GM21447 (cell line): ENCODE measurements around the gene SYNC.

Experiments
- ATAC-seq: cut with Tn5 transposase; IDR thresholded peaks from one replicate; pipeline ENCODE4 v1.9.1; 2021; ENCODE audit not compliant: unreplicated experiment

Gene SYNC

GRCh38 chr1:32702599-32703478 lies at the start of gene SYNC:
SYNC (minus strand) TSS chr1:32702770; CDS start chr1:32702660, 110 bp downstream.
- no peak for ATAC-seq

DNA sequence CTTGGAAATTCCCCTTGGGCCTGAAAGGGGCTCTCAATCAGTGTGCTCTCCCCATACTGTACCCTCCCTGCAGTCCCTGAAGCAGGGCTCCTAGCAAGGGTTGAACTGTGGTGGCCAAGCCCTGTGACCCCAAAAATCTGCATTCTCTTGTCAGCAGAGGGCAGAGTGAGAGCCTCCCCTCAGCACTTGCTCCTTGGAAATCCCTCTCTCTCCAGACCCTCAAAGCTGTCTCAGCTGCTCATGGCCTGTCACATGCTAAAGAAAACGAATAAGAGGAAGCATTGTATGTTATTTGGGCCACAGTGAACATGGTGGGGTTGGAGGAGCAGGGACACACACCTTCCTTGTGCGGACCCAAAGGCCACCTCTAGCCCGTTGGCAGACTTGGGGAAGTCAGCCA lies 47.2 kb upstream of the SYNC start:
- ATAC-seq, result no peak

DNA sequence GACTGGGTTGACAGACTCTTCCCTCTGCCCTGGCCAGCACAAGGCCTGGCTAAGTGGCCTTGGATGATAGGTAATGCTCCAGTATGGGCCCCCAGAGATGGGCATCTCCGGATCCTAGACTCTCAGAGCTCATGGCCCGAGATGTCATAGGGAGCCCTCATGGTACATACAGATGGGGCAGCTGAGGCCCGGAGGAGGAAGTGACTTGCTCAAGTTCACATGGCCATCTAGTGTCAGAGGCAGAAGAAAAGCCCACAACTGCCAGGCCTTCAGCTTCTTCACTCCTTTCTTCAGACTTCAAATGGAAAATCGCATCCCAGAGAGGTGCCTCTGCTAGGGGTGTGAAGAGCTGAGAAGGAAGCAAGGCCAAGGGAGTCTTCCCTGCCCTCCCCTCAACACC lies 46.8 kb upstream of the SYNC start:
- ATAC-seq, result no peak

- no peak for ATAC-seq
These were observed 46.4 kb upstream of the SYNC start for GRCh38 chr1:32748926-32749325.

DNA sequence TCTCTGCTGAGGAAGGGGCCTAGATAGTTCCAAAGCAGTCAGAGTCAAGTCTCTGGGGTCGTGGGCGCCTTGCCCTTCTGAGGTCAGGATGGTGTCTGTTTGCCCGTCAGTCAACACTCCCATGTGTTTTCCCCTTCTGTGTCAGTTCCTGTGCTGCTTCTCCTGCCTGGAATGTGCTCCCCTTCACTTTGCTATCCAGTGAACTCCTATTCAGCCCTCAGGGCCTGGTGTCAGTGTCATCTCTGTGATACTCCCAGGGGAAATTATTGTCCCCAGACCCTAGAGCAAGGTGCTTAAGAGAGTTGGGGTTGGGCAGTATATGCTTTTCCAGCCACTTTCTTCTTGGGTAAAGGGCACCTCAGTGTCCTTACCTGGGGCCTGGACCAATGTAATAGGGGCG lies 45.8 kb upstream of the SYNC start:
- no peak for ATAC-seq

GRCh38 chr1:32746130-32746529 lies 43.6 kb upstream of the SYNC start:
- no peak for ATAC-seq

GRCh38 chr1:32744071-32744425 lies 41.5 kb upstream of the SYNC start:
- no peak for ATAC-seq

DNA sequence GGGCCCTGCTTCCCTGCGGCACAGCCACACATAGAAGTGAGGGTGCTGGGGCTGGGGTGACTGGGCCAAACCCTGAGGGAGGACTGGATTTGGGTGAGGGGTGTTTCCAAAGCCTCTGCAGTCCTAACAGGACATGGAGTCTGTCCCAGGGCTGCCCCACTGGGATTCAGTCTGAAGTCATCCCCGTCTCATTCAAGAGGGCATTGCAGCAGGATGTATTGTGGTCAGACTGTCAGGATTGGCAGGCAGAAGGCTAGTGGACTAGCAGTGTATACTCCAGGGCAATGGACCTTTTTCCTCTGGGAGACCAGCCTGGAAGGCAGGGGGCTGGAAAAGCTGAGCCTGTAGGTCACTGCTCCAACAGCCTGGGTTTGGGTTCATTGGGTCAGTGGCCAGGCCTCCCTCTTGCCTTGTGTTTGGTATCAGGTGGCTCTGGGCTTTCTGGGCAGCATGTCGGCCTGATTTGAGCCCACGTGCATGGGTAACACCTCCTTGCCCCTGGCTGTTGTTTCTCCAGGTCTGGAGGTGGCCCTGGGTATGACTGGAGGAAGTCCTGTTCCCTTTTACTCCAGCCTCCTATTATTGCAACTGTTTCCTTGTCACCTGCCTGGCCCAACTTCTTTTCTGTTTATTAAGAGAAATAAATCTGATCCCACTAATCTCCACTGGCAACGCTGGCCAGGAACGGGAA lies 41.0 kb upstream of the SYNC start:
- ATAC-seq, result no peak

GRCh38 chr1:32742956-32743355 lies 40.4 kb upstream of the SYNC start:
- no peak for ATAC-seq

- no peak for ATAC-seq
These were observed 39.8 kb upstream of the SYNC start for GRCh38 chr1:32742199-32742947.

DNA sequence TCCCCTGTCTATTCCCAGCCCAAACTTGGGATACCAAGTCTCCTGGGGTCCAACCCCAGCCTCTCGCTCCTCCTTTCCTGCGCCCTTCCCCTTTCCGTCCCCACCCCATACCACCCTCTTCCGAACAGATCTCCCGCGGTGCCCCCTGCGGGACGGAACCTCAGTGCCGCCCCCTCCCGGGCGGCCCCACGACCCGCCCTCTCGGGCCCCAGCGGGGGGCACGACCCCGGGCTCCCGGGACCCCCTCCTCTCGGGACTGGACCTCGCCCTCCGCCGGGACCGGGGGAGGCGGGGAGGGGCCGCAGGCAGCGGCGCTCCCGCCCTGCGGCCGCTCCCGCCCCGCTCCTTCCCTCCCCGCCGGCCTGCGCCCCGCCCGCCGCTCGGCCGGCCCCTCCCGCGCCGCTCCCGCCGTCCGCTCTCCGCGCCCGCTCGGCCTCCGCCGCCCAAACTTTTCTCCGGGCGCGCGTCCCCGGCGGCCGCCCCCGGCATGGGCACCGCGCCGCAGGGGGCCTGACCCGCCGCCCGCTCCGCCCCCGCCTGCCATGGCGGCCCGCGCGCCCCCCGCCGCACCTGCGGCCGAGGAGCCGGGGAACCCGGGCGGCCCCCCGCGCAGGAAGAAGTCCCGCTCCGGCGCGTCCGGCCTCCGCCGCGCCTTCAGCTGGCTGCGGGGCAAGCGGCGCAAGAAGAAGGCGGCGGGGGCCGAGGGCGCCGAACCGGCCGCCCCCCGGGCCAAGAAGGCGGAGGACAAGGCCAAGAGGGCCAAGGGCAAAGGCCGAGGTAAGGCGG lies 39.0 kb upstream of the SYNC start:
- ATAC-seq, result no peak

GRCh38 chr1:32741059-32741412 lies 38.5 kb upstream of the SYNC start:
- ATAC-seq, result no peak

- ATAC-seq, result no peak
These were observed 34.5 kb upstream of the SYNC start for GRCh38 chr1:32736812-32737791.

GRCh38 chr1:32733582-32734321 lies 31.2 kb upstream of the SYNC start:
- no peak for ATAC-seq

DNA sequence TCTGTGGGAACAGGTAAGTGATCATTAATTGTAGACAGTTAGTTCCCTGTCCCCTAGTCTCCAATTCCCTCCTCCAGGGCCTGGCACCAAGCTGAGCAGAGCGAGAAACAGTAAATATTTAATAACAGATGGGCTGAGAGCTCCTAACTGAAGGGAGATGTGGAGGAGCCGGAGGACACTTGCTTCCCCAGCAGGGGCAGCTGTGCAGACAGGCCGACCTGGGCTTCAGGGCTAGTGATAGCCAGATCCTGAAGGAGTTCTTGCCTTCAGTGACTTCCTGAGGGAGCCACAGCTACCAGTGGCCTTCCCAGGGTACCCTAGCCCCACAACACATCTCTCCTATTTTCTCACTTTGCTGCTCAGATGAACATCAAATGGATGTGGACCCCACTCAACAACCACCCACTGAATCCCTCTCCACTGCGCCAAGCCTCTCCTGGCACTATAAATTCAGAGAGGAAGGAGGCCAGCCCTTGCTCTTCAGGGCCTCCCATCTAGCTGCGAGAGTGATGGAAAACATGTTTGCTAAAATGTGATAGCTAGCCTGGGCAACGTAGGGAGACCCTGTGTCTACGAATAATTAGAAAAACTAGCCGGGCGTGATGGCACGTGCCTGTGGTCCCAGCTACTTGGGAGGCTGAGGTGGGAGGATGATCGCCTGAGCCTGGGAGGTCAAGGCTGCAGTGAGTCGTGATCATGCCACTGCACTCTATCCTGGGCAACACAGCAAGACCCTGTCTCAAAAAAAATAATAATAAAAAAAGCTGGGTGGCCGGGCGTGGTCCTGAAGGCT lies 26.9 kb upstream of the SYNC start:
- no peak for ATAC-seq

- no peak for ATAC-seq
These were observed 26.0 kb upstream of the SYNC start for GRCh38 chr1:32728413-32729077.

DNA sequence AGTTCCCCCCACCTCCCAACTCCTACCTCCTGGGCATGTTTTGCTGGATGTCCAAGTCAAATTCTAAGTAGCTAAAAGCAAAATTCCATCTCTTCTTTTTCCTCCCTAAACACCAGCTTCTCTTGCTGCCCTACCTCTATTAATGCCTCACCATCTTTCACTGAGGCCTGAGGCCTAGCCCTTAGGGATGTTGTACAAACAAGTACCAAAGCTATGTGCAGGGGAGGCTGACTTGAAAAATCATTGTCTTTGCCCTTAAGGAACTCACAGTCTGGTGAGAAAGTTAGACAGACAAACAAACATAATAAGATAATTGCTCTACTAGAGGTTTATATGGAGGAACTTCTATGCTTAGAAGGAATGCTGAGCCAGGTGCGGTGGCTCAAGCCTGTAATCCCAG lies 25.3 kb upstream of the SYNC start:
- no peak for ATAC-seq

- ATAC-seq, result no peak
These were observed 23.0 kb upstream of the SYNC start for GRCh38 chr1:32725615-32725982.
